Femur (tissue), 1 donor: Measurements from ENCODE around the gene DUSP2.

Experiments
- DNase-seq: peaks from one replicate; pipeline ENCODE4 v3.0.0-alpha.2; 2017

The DUSP2 gene

GRCh38 chr2:96131152-96131812, 14.0 kb downstream of the DUSP2 start:
- no peak for DNase-seq

GRCh38 chr2:96130483-96130882, 14.8 kb downstream of the DUSP2 start:
- no peak for DNase-seq

- DNase-seq = no peak
These were observed 15.6 kb downstream of the DUSP2 start for GRCh38 chr2:96129528-96130120.

- no peak for DNase-seq
These were observed 16.8 kb downstream of the DUSP2 start for GRCh38 chr2:96128456-96128855.

- no peak for DNase-seq
These were observed 20.6 kb downstream of the DUSP2 start for GRCh38 chr2:96124406-96125265.

- no peak for DNase-seq
These were observed 21.3 kb downstream of the DUSP2 start for GRCh38 chr2:96123936-96124335.

- no peak for DNase-seq
These were observed 21.9 kb downstream of the DUSP2 start for GRCh38 chr2:96123290-96123689.

GRCh38 chr2:96122391-96122790, 22.8 kb downstream of the DUSP2 start:
- DNase-seq = no peak

GRCh38 chr2:96121414-96121813, 23.8 kb downstream of the DUSP2 start:
- DNase-seq = no peak

GRCh38 chr2:96120991-96121390, 24.2 kb downstream of the DUSP2 start:
- DNase-seq = no peak

- DNase-seq = no peak
These were observed 25.0 kb downstream of the DUSP2 start for GRCh38 chr2:96120091-96120720.

- no peak for DNase-seq
These were observed 25.9 kb downstream of the DUSP2 start for GRCh38 chr2:96119389-96119751.

- DNase-seq = no peak
These were observed 26.4 kb downstream of the DUSP2 start for GRCh38 chr2:96118698-96119388.

GRCh38 chr2:96117701-96118588, 27.3 kb downstream of the DUSP2 start:
- DNase-seq = no peak

- peak; percentile 65 for DNase-seq
These were observed 28.2 kb downstream of the DUSP2 start for GRCh38 chr2:96116879-96117533.

GRCh38 chr2:96116424-96116878, 28.8 kb downstream of the DUSP2 start, which contains the start of gene ADRA2B:
TSS of gene ADRA2B (minus strand) at chr2:96116571. CDS start at chr2:96116149, 422 bp downstream.
- peak; percentile 67 for DNase-seq

- no peak for DNase-seq
These were observed 29.4 kb downstream of the DUSP2 start for GRCh38 chr2:96115631-96116423.

GRCh38 chr2:96114903-96115581, 30.2 kb downstream of the DUSP2 start:
- DNase-seq = no peak

GRCh38 chr2:96114546-96114902, 30.7 kb downstream of the DUSP2 start:
- no peak for DNase-seq

GRCh38 chr2:96113951-96114350, 31.3 kb downstream of the DUSP2 start:
- no peak for DNase-seq
